ENCODE measurements around the gene GRAMD1B. TPM values are rescaled to one million over a fixed set of nuclear protein-coding genes. Genes with fewer than 3 reads are reported as not detected.

The GRAMD1B gene
- total and polyA plus RNA-seq, 2 experiments from 2014 or later, result 9.0 to 20.4 TPM

- H3K9me2 ChIP-seq (replicated peaks; ENCODE audit: insufficient read depth), result no peaks in the 10 kb centered on the region
- H2AFZ ChIP-seq, result no peak overlapping the region
- no peaks in the 10 kb centered on the region for H3K36me3 ChIP-seq (replicated peaks; ENCODE audit: insufficient read depth, low read depth)
- TF ChIP-seq EZH2phosphoT487 (IDR thresholded peaks at IDR 0.05; ENCODE audit: low read depth, severe bottlenecking, unreplicated experiment) (no peak), CTCF (IDR thresholded peaks at IDR 0.05; ENCODE audit: poor library complexity) (no peak), EZH2 (IDR thresholded peaks at IDR 0.05; ENCODE audit: borderline replicate concordance) (no peak)
- no peaks in the 10 kb centered on the region for H3K4me1 ChIP-seq (ENCODE audit: insufficient read depth)
- H4K20me1 ChIP-seq (ENCODE audit: insufficient read depth, poor library complexity, severe bottlenecking), result no peaks in the 10 kb centered on the region
- peaks cover 16% of the 10 kb centered on the region for H3K79me2 ChIP-seq
- DNase-seq (ENCODE audit: low spot score), result no peak
- WGBS (ENCODE audit: low lambda C conversion rate, missing lambda C conversion rate), result 75% methylated on average over 4 of the region's 4 CpGs
- no peak overlapping the region for H3K4me3 ChIP-seq
- H3K9me3 ChIP-seq (ENCODE audit: low read depth), result no peaks in the 10 kb centered on the region
- no peak overlapping the region for H3K27ac ChIP-seq
- H3K27me3 ChIP-seq, result peaks cover 10% of the 10 kb centered on the region
- H3K4me2 ChIP-seq, result no peak overlapping the region
These were observed 4.7 kb upstream of the GRAMD1B start for GRCh38 chr11:123425367-123425766.

GRCh38 chr11:123426789-123427188, 3.3 kb upstream of the GRAMD1B start:
- Histone ChIP-seq H3K36me3 (replicated peaks; ENCODE audit: insufficient read depth, low read depth) (no peaks in the 10 kb centered on the region), H3K9me3 (ENCODE audit: low read depth) (no peaks in the 10 kb centered on the region), H3K27me3 (peaks cover 16% of the 10 kb centered on the region), H3K4me1 (ENCODE audit: insufficient read depth) (no peaks in the 10 kb centered on the region), H3K27ac (no peak overlapping the region), H2AFZ (no peak overlapping the region), H3K9me2 (replicated peaks; ENCODE audit: insufficient read depth) (no peaks in the 10 kb centered on the region), H3K4me2 (no peak overlapping the region), H4K20me1 (ENCODE audit: insufficient read depth, poor library complexity, severe bottlenecking) (no peaks in the 10 kb centered on the region), H3K4me3 (no peak overlapping the region), H3K79me2 (peaks cover 14% of the 10 kb centered on the region)
- 69% methylated on average over 5 of the region's 5 CpGs for WGBS (ENCODE audit: low lambda C conversion rate, missing lambda C conversion rate)
- no peak for TF ChIP-seq EZH2phosphoT487 (IDR thresholded peaks at IDR 0.05; ENCODE audit: low read depth, severe bottlenecking, unreplicated experiment)
- TF ChIP-seq CTCF (IDR thresholded peaks at IDR 0.05; ENCODE audit: poor library complexity), result no peak
- TF ChIP-seq EZH2 (IDR thresholded peaks at IDR 0.05; ENCODE audit: borderline replicate concordance), result no peak
- no peak for DNase-seq (ENCODE audit: low spot score)

- DNase-seq (ENCODE audit: low spot score), result no peak
- peaks cover 16% of the 10 kb centered on the region for H3K27me3 ChIP-seq
- TF ChIP-seq EZH2 (IDR thresholded peaks at IDR 0.05; ENCODE audit: borderline replicate concordance) (no peak), EZH2phosphoT487 (IDR thresholded peaks at IDR 0.05; ENCODE audit: low read depth, severe bottlenecking, unreplicated experiment) (no peak), CTCF (IDR thresholded peaks at IDR 0.05; ENCODE audit: poor library complexity) (no peak)
- H3K36me3 ChIP-seq (replicated peaks; ENCODE audit: insufficient read depth, low read depth), result no peaks in the 10 kb centered on the region
- no peak overlapping the region for H3K4me3 ChIP-seq
- no peaks in the 10 kb centered on the region for H4K20me1 ChIP-seq (ENCODE audit: insufficient read depth, poor library complexity, severe bottlenecking)
- H3K4me1 ChIP-seq (ENCODE audit: insufficient read depth), result no peaks in the 10 kb centered on the region
- H3K79me2 ChIP-seq, result peaks cover 10% of the 10 kb centered on the region
- no peak overlapping the region for H2AFZ ChIP-seq
- no peaks in the 10 kb centered on the region for H3K9me2 ChIP-seq (replicated peaks; ENCODE audit: insufficient read depth)
- H3K4me2 ChIP-seq, result no peak overlapping the region
- 35% methylated on average over 2 of the region's 2 CpGs for WGBS (ENCODE audit: low lambda C conversion rate, missing lambda C conversion rate)
- H3K27ac ChIP-seq, result no peak overlapping the region
- H3K9me3 ChIP-seq (ENCODE audit: low read depth), result no peaks in the 10 kb centered on the region
These were observed 2.7 kb upstream of the GRAMD1B start for GRCh38 chr11:123427405-123427804.
